Muscle layer of colon (tissue), 2 donors: ENCODE results near the gene UBR2.
"Not testable (repeated sequence)": the region's sequence is repeated elsewhere in the genome, so short reads cannot be mapped to it uniquely, and the experiment has no call there.

Experiments
- H3K27ac ChIP-seq: one replicate; pipeline ENCODE4 v1.7.0; 2013; ENCODE audit warnings: low read depth, mild to moderate bottlenecking, low read length, moderate library complexity
- H3K27me3 ChIP-seq, 2 donors: one replicate each; pipeline ENCODE4 v1.7.0; 2013; ENCODE audit warnings: low read length in 2 of 2, mild to moderate bottlenecking in 2 of 2; ENCODE audit not compliant: insufficient read depth in 2 of 2, control insufficient read depth in 1 of 2
- H3K36me3 ChIP-seq: one replicate; pipeline ENCODE4 v1.7.0; 2013; ENCODE audit warnings: mild to moderate bottlenecking, low read length; ENCODE audit not compliant: insufficient read depth
- H3K4me1 ChIP-seq: one replicate; pipeline ENCODE4 v1.7.0; 2013; ENCODE audit warnings: mild to moderate bottlenecking, low read length; ENCODE audit not compliant: insufficient read depth
- H3K4me3 ChIP-seq, 2 donors: one replicate each; pipeline ENCODE4 v1.7.0; 2013; ENCODE audit warnings: low read length in 2 of 2, low read depth in 1 of 2, mild to moderate bottlenecking in 1 of 2, moderate library complexity in 1 of 2
- H3K9ac ChIP-seq: one replicate; pipeline ENCODE4 v1.7.0; 2013; ENCODE audit warnings: low read length
- H3K9me3 ChIP-seq: one replicate; pipeline ENCODE4 v1.7.0; 2013; ENCODE audit warnings: mild to moderate bottlenecking, low read length
- donor health status: abdominal sarcoma.
- donor health status: Adenocarcinoma of cecum.

Gene UBR2

DNA sequence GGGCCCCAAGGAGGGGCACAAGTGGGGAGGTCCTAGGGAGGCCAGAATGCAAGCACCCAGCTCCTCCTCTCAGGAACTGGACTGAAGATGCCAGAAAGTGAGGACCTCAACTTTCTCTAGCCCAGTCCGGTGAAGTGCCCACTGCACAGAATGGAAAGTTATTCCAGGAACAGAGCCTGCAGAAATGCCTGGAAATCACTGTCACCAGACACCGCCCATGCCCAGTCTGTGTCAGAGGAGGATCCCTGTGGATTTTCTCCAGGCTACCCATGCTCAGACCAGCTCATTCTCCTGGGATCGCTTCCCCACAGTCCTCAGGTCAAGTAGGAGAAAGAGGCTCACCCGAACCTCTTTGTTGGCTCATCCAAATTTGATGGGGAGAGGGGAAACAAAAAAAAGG is 152.0 kb downstream of the UBR2 start:
- Histone ChIP-seq H3K9ac (no peak overlapping the region), H3K9me3 (no peaks in the 10 kb centered on the region)

GRCh38 chr6:42720739-42721138 is 156.9 kb downstream of the UBR2 start:
- H3K9me3 ChIP-seq: no peaks in the 10 kb centered on the region
- H3K27ac ChIP-seq: no peak overlapping the region
- H3K27me3 ChIP-seq: no peaks in the 10 kb centered on the region
- H3K4me1 ChIP-seq: peaks cover 10% of the 10 kb centered on the region
- no peak overlapping the region for H3K9ac ChIP-seq
- H3K36me3 ChIP-seq: peaks cover 6% of the 10 kb centered on the region
- no peak overlapping the region for H3K4me3 ChIP-seq

More for the DNA sequence above, 152.0 kb downstream of the UBR2 start:
- H3K36me3 ChIP-seq: no peaks in the 10 kb centered on the region
- no peaks in the 10 kb centered on the region for H3K27me3 ChIP-seq
- no peak overlapping the region for H3K4me3 ChIP-seq
- H3K4me1 ChIP-seq: no peaks in the 10 kb centered on the region
- no peak overlapping the region for H3K27ac ChIP-seq

GRCh38 chr6:42722497-42722896 is 158.7 kb downstream of the UBR2 start, which contains the start of gene PRPH2:
Gene PRPH2 (minus strand): TSS chr6:42722597. CDS start chr6:42722334, 263 bp downstream.
- H3K4me3 ChIP-seq: no peak within 1 kb of the TSS
- H3K9me3 ChIP-seq: no peaks in the 10 kb centered on the region
- H3K36me3 ChIP-seq: peaks cover 6% of the 10 kb centered on the region
- peaks cover 16% of the 10 kb centered on the region for H3K4me1 ChIP-seq
- H3K27ac ChIP-seq: no peak within 1 kb of the TSS
- no peak within 1 kb of the TSS for H3K9ac ChIP-seq
- H3K27me3 ChIP-seq: no peaks in the 10 kb centered on the region

- no peaks in the 10 kb centered on the region for H3K9me3 ChIP-seq
- no peak overlapping the region for H3K27ac ChIP-seq
- peaks cover 16% of the 10 kb centered on the region for H3K4me1 ChIP-seq
- peaks cover 6% of the 10 kb centered on the region for H3K36me3 ChIP-seq
- H3K27me3 ChIP-seq: no peaks in the 10 kb centered on the region
- H3K4me3 ChIP-seq: no peak overlapping the region
- no peak overlapping the region for H3K9ac ChIP-seq
These were observed 161.0 kb downstream of the UBR2 start for GRCh38 chr6:42724825-42725224.

DNA sequence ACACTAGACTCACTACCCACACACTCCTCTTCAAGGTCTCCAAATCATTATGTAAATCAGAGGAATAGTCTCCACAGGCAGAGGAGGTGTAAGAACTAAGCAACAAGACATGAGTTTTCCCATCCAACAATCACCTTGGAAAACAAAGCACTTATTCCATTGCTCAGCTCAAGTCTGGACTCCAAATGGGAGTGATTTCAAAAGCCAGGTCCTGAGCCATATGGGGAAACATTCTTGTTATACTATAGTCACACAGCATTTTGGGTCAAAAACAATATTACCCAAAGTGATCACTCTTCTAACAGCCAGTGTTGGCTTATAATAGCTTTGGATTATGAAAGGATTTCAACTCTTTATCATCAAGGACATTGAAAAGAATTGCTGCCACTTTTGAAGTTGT is 162.2 kb downstream of the UBR2 start:
- peak overlapping the region; percentile 48 to 85 for H3K4me3 ChIP-seq
- H3K27ac ChIP-seq: peak overlapping the region; percentile 90
- H3K36me3 ChIP-seq: peaks cover 6% of the 10 kb centered on the region
- H3K9me3 ChIP-seq: no peaks in the 10 kb centered on the region
- peaks cover 16% of the 10 kb centered on the region for H3K4me1 ChIP-seq
- H3K9ac ChIP-seq: peak overlapping the region; percentile 9
- H3K27me3 ChIP-seq: no peaks in the 10 kb centered on the region

- peak overlapping the region; percentile 90 for H3K27ac ChIP-seq
- H3K4me3 ChIP-seq: peak overlapping the region; percentile 48 to 85
- H3K9ac ChIP-seq: peak overlapping the region; percentile 83
- peaks cover 16% of the 10 kb centered on the region for H3K4me1 ChIP-seq
- H3K9me3 ChIP-seq: no peaks in the 10 kb centered on the region
- H3K27me3 ChIP-seq: no peaks in the 10 kb centered on the region
- peaks cover 6% of the 10 kb centered on the region for H3K36me3 ChIP-seq
These were observed 162.8 kb downstream of the UBR2 start for GRCh38 chr6:42726485-42727086.

GRCh38 chr6:42727087-42727611 is 163.3 kb downstream of the UBR2 start:
- peak overlapping the region; percentile 90 for H3K27ac ChIP-seq
- peaks cover 6% of the 10 kb centered on the region for H3K36me3 ChIP-seq
- H3K4me3 ChIP-seq: peak overlapping the region; percentile 48 to 85
- H3K9ac ChIP-seq: peak overlapping the region; percentile 83
- no peaks in the 10 kb centered on the region for H3K9me3 ChIP-seq
- H3K4me1 ChIP-seq: peaks cover 16% of the 10 kb centered on the region
- no peaks in the 10 kb centered on the region for H3K27me3 ChIP-seq

DNA sequence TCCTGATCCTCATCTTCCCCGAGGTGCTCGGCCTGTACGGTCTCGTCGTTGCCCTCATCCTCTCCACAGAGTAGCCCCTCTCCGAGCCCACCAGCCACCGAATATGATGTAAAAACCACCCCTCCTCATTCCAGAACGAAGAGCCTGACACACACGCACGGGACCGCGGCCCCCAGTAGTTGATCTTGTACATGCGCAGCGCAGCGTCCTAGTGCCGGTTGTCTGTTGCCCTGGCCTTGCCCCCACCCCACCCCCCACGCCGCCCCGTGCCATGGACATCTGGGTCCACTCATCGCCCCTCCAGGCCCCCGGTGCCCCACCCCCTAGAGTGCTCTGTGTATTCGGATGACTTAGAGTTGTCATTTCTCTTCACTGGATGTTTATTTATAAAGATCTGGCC is 163.8 kb downstream of the UBR2 start:
- H3K27me3 ChIP-seq: no peaks in the 10 kb centered on the region
- peak overlapping the region in 1 of 2 donors; percentile 85 for H3K4me3 ChIP-seq
- peak overlapping the region; percentile 83 for H3K9ac ChIP-seq
- peak overlapping the region; percentile 90 for H3K27ac ChIP-seq
- peaks cover 1% of the 10 kb centered on the region for H3K36me3 ChIP-seq
- no peaks in the 10 kb centered on the region for H3K9me3 ChIP-seq
- H3K4me1 ChIP-seq: peaks cover 16% of the 10 kb centered on the region

GRCh38 chr6:42729731-42730130 is 165.9 kb downstream of the UBR2 start:
- H3K27ac ChIP-seq: no peak overlapping the region

DNA sequence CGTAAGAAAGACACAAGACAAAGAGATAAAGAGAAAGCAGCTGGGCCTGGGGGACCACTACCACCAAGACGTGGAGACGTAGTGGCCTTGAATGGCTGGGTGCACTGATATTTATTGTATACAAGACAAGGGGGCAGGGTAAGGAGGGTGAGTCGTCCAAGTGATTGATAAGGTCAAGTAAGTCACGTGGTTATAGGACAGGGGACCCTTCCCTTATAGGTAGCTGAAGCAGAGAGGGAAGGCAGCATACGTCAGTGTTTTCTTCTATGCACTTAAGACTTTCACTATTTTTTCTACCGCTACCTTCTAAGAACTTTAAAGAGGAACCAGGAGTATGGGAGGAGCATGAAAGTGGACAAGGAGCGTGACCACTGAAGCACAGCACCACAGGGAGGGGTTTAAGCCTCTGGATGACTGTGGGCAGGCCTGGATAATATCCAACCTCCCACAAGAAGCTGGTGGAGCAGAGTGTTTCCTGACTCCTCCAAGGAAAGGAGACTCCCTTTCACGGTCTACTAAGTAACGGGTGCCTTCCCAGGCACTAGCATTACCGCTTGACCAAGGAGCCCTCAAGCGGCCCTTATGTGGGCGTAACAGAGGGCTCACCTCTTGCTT is 170.1 kb downstream of the UBR2 start:
- H3K9ac ChIP-seq, H3K4me1 ChIP-seq, H3K4me3 ChIP-seq, H3K36me3 ChIP-seq, H3K27ac ChIP-seq, H3K9me3 ChIP-seq, H3K27me3 ChIP-seq: not testable (repeated sequence)

More at GRCh38 chr6:42729731-42730130, 165.9 kb downstream of the UBR2 start:
- H3K9ac ChIP-seq: no peak overlapping the region
- H3K4me3 ChIP-seq: no peak overlapping the region
- peaks cover 10% of the 10 kb centered on the region for H3K4me1 ChIP-seq
- H3K9me3 ChIP-seq: no peaks in the 10 kb centered on the region
- H3K27me3 ChIP-seq: no peaks in the 10 kb centered on the region
- no peaks in the 10 kb centered on the region for H3K36me3 ChIP-seq

- no peaks in the 10 kb centered on the region for H3K36me3 ChIP-seq
- H3K4me1 ChIP-seq: no peaks in the 10 kb centered on the region
- no peaks in the 10 kb centered on the region for H3K9me3 ChIP-seq
- H3K27me3 ChIP-seq: no peaks in the 10 kb centered on the region
- H3K27ac ChIP-seq: no peak overlapping the region
- H3K9ac ChIP-seq: no peak overlapping the region
- no peak overlapping the region for H3K4me3 ChIP-seq
These were observed 172.1 kb downstream of the UBR2 start for GRCh38 chr6:42735976-42736375.
